ENCODE measurements around the gene CGB2.
A peak's percentile ranks its signal among the peaks of the same experiment; 100 is the strongest.

CGB2 gene
- 0 reads per million in 2 donors for total RNA-seq

DNA sequence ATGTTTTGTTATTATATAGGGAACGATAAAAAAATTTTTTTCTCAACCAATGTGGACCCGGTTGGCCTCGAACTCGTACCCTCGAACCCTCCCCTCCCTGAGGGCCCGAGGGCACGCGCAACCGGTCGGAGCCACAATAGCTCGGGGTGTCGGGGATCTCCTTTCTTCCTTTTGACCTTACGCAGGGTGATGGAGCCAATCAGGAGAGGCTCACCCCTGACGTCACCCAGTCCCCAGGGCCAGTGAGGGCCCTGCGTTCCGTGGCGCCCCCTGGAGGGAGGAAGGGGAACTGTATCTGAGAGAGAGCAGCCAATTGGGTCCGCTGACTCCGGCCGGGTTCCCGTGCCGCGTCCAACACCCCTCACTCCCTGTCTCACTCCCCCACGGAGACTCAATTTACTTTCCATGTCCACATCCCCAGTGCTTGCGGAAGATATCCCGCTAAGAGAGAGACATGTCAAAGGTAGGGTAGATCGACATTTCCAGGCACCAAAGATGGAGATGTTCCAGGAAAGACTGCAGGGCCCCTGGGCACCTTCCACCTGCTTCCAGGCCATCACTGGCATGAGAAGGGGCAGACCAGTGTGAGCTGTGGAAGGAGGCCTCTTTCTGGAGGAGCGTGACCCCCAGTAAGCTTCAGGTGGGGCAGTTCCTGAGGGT lies at the start of gene CGB2:
TSS of gene CGB2 (plus strand) at position 249 of the 660 bp plus-strand sequence. CDS start at position 455, 206 bp downstream.
- DNase-seq: peak; percentile 26

DNA sequence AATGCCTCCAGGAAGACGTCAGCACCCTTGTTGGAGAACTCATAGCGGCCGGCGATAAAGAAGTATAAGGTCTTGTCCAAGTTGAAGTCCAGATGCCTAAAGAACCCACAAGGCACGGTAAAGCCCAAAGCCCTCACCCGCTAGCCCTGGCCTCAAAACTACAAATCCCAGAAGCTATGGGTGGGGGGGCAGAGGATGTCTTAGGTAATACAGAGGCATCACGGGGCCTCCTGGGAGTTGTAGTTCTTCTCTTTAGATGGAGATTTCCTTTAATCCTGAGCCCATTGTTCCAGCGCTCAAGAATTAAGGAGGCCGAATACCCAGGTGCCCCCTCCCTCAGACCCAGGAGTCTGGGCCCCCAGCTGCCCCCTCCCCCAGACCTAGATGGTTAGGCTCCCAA lies 49.4 kb upstream of the CGB2 start:
- DNase-seq: no peak

DNA sequence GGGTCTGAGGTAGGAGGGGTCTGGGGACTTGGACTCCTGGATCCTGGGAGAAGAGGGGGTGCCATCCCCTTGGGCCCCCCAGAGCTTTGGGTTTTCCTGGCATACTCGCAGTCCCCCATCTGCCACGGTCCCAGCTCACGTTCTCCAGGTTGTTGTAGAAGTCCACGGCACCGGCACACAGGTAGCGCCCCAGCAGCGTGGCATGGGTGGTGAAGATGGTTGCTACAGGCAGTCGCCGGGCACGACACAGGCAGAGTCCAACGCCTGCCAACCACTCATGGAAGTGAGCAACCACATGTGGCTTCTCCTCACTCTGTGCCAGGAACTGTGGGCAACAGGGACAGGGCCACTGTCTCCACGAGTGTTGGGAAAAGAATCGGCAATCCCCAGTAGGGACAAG lies 46.0 kb upstream of the CGB2 start:
- no peak for DNase-seq

DNA sequence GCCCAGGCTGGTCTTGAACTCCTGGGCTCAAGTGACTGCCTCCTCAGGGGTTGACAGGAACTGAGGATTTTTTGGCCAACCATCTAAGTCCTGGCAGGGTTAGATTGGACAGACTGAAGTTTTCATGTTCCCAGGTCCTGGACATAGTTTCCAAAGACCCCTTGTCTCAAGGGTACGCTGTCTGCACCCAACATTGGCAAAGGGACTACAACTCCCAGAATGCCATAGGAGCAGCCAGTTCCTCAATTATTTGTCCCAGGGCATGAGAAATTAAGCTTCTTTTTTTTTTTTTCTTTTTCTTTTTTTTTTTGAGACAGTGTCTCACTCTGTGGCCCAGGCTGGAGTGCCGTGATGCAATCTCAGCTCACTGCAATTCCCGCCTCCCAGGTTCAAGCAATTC lies 45.5 kb upstream of the CGB2 start:
- DNase-seq: no peak

DNA sequence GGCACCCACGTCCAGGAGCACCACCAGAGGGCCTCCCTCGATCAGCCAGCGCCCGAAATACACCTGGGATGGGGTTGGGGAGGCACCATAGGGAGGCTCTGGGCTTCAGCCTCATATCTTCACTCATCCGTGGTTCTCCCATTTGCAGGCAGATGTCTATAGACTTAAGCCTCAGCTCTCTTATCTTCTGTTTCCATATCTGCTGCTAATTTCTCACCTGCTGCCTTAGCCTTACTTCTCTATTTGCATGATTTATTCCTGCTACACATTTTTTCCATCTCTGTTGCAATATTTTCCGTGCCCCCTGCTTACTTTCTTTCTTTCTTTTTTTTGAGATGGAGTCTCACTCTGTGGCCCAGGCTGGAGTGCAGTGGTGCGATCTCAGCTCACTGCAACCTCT lies 44.4 kb upstream of the CGB2 start:
- DNase-seq: no peak

DNA sequence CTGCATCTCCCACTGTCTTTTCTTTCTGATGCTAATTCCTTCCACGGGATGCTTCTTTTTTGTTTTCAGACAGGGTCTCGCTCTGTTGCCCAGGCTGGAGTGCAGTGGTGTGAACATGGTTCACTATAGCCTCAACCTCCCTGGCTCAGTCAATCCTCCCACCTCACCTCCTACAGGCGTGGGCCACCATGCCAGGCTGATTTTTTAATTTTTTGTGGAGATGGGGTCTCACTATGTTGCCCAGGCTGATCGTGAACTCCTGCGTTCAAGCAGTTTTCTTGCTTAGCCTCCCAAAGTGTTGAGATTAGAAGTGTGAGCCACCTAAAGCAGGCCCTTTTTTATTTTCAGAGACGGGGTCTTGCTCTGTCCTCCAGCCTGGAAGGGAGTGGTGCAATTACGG lies 43.4 kb upstream of the CGB2 start:
- DNase-seq: no peak

DNA sequence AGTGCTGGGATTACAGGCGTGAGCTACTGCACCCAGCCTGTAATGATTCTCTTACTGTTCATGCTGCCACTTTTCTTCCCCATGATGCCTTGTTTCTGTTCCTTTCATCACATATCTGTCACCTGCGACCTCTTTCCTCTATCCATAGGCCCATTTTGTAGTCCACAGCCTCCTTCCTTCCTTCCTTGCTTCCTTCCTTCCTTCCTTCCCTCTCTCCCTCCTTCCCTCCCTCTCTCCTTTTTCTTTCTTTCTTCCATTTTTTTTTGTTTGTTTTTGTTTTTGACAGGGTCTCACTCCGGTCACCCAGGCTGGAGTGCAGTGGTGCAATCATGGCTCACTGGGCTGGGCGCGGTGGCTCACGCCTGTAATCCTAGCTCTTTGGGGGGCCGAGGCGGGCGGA lies 42.8 kb upstream of the CGB2 start:
- no peak for DNase-seq

DNA sequence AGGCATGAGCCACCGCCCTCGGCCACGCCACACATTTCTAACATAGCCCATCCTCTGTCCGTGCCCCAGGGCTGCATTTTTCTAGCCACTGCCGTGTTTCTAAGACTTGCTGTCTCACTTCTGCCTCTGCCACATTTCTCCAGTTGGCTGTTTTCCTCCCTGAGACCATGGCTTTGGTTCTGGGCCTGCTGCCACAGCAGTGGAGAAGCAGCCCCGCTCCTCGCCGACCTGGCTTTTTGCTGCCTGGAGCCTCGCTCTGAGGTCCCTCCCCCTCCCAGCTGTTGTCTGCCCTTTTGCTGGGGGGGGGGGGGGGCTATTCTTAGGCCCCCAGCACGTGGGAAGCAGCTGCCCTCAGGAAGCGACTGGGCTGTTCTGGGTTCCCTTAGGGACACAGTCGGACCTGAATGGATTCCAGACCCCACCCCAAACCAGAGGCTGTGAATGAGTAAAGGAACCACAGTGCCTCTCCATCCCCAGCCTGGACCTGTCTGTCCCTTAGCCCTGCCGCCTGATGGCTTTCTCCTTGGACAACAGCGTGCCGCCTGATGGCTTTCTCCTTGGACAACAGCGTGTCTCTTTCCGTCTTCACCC lies 41.9 kb upstream of the CGB2 start:
- DNase-seq: no peak

DNA sequence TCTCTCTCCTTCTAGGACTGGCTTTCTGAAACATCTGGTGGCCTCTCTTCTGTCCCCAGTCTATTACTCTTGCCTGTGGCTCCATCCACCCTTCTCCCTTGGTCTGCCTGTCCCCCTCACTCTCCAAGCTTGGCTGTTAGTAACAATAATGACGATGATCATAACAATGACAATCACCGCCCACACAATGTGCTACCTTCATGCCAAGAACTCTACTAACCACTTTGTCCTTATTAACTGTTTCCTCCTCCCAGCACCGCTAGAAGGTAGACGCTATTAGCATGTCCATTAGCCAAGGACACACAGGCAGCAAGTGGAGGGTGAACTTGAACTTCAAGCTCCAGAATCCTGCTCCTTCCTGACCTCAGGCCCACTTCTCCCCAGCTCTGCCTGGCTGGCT lies 41.3 kb upstream of the CGB2 start:
- DNase-seq: no peak

DNA sequence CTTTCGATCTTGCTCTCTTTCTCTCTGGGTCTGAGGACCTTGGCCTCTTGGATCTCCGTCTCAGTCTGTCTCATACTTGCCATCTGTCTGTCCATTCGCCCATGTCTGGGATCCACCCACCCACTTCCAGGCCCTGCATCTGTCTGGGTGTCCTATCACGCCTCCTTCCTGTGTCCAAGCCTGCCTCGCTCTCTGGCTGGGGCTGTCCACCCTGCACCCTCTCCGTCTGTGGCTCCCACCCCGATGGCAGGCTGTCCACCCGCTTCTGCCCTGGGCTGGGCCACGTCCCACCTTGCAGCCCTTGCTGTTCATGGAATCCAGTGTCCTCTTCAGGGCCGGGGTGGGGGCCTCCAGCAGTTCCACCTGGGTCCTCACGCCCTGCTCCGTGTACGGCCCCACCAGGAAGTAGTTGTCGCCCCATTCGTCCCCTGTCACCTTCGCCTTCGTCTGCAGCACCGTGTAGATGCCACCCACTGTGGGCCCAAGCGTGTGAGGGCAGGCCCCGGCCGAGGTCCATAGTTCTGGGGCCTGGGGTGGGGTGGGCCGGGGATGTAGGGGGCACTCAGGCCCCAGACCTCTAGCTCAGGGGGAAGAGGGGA lies 40.6 kb upstream of the CGB2 start:
- DNase-seq: no peak

DNA sequence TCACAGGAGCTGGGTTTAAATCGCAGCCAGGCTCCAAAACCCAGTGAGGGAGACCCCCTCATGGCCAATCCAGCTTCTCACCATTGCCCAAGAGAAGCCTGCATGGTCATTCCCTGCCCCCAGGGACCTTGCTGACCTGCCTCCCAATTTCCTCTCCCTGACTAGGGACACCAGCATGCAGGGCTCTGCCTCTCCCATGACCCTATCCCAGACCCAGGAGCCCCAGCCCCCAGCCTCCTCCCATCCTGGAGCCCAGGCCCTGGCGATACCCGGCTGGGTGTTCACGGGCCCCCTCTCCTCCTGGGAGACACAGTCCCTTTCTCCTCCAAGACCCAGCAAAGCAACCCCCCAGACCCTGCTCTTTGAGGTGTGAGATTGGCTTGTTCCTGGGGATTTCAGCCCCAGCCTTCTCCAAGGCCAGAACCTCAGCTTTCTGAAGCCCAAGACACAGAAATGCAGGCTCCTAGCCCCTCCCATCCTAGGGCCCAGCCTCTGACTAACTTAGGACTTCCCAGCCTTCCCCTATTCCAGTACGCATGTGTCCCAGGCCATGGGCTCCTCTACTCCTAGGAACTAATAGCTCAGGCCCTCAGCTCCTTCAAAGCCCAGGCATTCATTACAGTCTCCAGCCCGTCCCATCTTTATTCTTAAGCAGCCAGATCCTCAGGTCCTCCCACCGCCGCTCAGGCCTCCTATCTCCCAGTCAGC lies 39.7 kb upstream of the CGB2 start:
- DNase-seq: no peak

DNA sequence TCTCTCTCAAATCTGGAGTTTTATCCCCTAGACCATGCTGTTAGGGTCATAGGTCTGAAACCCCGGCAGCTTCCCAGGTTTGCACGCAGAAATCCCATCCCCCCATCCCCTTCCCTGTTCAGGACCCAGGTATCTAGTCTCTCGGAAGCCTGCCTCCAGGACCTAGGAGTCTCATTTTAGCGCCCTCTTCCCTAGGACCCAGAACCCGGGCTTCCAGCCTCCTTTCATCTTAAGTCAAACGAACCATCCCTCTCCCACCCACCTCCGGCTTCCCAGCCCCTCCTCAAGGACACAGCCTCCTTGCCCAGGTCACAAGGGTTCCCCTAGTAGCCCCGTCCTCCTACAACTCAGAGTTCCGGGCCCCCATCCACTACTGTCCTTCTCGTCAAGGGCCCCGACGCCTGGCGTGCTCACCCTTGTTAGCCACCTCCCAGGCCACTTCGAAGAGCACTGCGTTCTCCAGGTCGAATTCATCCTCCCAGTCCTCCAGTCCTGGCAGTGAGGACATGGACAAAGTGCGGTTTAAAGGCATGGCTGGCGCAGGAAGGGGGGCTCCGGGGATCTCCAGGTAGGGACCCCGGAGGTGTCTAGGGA lies 39.0 kb upstream of the CGB2 start:
- no peak for DNase-seq

DNA sequence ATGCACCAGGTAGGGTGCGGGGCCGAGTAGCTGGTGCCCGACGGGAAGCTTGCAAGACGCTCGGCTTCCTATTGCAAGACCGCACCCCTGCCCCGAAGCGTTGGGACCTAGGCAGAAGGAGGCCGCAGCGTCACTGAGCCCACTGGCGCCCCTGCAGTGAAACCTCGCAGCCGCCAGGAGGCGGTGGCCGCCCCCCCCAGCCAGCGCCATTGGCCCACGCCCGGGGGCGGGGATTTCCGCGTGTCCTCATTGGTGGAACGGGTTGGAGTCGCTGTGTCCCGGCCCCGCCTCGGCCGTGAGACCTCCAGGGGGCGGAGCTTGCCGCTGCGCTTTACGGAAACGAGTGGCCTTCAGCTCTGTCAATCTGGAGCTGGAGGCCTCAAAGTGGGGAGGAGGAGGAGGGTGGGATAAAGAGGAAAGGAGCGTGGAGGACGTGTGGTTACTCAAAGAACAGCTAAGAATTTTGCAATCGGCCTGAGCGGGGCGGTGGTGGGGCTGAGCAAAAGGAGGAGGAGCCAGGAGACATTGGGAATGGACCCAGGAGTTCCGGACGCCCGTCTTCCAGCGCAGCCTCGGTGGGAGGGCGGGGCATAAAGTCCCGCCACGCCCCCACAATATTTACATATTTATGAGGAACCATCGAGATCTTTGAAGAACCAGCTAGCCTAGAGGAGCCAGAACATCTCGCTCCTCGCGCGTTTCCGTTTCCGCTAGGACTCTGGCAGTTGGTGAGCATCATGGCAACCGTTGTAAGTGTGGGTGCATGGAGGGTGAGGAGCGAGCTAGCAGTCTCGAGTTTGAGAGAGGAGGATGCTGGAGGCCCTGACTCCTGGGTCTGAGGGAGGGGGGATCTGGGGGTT lies 38.3 kb upstream of the CGB2 start, which contains the start of the genes GYS1 and RUVBL2:
TSS of gene GYS1 (minus strand) at position 135 of the 860 bp plus-strand sequence. CDS start 197 bp downstream, outside the sequence.
TSS of gene RUVBL2 (plus strand) at position 713 of the 860 bp plus-strand sequence. CDS start at position 738, 25 bp downstream.
- peak; percentile 98 for DNase-seq

DNA sequence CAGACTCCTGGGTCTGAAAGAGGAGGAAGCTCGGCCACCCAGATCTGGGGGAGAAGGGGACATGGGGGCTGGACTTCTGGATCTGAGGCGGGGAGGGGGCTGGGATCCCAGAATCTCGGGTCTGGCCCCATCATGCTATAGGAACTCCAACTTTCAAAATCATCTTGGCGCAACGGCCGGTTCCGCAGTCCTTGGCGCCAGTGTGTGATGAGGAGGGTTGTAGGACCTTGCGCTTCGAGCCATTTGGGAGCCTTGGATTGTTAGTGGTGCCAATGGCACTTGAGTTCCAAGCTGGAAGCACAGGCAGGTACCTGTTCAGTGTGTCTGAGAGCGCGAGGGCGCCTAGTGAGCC lies 37.7 kb upstream of the CGB2 start:
- no peak for DNase-seq

DNA sequence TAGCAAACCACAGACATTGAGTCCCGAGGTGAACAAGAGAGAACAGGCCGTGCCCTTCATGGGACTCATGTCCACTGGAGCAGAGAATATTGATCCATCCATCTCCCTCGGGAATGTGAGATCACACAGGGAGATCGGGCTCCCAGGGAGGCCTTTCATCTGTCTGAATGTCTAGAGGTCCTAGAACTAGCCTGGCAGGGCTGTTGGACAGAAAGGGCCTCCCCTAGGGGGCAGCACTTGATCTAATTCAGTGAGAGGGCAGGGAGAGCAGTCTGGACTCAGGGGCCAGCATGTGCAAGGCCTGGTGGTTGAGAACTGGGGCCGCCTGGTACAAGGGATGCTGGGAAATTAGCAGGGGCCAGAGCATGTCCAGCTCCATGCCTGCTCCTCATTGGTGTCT lies 33.7 kb upstream of the CGB2 start:
- peak; percentile 33 for DNase-seq

DNA sequence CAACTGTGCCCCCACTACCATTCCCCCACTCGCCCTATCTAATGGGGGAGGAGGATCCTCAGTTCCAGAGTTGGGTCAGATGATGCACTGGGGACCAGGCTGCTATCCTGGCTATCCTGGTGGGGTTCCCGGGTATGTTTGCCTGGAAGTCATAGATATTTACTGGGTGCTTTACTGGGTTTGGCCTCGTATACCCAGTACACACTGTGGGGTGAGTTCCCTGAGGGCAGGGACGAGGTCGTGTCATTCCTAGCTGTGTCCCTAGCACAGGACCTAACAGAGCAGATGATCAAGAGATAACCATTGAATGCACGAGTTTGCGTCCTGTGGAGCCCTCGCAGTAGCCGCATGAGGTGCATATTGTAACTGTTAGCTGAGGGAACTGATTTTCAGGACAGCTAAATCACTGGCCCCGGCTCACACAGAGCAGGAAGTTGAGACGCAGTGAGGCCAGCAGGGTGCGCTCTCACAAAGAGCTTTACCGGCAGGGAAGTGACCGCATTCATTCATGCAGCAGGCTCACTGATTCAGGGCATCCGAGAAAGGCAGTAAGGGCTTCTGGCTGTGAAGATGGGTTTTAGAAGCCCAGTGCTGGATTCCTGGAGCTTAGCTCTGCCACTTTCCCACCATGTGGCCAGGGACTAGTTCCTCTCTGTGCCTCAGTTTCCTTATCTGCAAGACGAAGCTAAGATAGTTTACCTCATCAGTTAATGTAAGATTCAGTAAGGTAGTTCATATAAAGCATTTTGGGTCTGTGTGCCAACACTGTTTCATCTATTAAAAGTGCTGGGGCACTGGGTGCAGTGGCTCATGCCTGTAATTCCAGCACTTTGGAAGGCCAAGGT lies 32.0 kb upstream of the CGB2 start:
- DNase-seq: peak; percentile 63

DNA sequence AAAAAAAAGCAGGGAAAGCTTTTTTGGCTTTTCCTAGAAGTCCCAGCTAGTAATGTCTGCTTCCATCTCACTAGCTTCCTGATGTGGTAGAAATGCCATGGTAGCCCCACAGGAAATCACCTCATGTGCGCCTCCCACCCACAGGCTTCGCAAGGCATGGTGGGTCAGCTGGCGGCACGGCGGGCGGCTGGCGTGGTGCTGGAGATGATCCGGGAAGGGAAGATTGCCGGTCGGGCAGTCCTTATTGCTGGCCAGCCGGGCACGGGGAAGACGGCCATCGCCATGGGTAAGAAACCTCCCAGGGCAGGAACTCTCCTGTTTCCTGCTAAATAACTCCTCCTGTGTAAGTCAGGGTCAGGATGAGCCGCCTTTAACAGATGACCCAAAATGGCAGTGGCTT lies 27.6 kb upstream of the CGB2 start:
- DNase-seq: no peak

DNA sequence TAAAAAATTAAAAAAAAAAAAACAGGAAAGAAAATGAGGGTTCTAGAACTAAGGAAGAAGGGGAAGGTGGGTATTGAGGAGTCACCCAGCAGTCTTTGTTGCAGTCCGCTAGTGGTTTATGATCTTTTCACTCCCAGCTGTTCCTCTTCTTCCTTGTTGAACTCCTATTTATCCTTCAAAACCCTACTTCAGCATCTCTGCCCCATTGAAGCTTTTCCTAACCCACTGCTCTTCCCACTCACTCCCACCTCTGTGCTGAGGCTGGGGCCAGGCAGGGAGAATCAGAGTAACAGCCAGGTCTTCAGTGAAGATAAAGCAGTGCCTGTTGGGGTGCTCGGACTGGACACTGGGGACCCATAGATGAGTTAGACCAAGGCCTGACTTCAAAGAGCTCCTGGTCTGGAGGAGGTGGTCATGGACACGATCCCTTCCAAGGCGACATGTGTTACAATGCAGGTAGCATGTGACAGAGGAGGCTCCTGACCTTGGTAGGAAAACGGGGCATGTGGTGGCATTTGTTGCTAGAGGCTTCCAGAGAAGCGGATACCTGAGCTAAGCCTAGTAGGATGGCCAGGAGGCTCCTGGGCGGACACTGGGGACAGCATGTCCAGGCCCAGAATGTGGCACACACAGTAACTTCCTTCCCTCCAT lies 26.6 kb upstream of the CGB2 start:
- no peak for DNase-seq

DNA sequence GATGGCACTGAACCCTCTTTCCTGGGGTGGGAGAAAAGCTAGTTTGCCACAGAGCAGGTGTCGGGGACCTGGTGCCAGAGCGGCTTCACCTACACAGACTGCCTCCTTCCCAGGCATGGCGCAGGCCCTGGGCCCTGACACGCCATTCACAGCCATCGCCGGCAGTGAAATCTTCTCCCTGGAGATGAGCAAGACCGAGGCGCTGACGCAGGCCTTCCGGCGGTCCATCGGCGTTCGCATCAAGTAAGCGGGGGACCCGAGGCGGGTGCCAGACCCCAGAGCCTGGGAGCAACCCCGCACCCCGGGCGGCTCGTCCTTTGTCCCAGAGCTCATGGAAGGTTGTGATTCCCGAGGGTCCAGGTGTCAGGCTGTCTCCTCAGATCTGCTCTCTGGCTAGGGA lies 24.8 kb upstream of the CGB2 start:
- no peak for DNase-seq

DNA sequence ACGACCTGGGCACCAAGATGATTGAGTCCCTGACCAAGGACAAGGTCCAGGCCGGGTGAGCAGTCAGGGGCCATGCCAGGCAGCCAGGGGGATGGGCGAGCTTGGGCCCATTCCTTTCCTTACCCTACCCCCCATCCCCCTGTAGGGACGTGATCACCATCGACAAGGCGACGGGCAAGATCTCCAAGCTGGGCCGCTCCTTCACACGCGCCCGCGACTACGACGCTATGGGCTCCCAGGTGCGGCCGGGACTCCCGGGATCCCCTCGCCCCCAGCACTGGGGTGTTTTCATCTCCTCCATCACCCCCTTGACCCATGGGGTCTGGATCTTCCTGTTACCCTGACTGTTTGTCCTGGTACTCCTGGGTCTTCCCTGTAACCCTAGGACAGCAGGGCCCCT lies 21.9 kb upstream of the CGB2 start:
- no peak for DNase-seq

DNA sequence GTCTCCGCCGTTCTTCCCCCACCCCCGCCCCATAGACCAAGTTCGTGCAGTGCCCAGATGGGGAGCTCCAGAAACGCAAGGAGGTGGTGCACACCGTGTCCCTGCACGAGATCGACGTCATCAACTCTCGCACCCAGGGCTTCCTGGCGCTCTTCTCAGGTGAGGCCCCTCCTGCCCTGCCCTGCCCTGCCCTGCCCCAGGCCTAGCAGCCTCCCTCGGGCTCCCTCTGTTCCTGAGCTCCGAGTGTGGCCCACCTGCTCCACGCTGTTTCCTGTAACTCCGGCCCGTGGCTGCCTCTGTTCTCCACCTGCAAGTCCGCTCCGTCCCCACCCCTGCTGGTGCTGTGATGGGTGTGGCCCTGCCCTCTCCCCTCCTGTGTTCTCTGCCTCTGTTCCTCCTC lies 21.2 kb upstream of the CGB2 start:
- no peak for DNase-seq

Data from T-helper 9 cell (primary cell).